ENCODE results near the gene CCNT1.
"Not testable (repeated sequence)": the region's sequence is repeated elsewhere in the genome, so short reads cannot be mapped to it uniquely, and the experiment has no call there.

The CCNT1 gene

GRCh38 chr12:48750215-48750614 is 33.7 kb upstream of the CCNT1 start:
- Histone ChIP-seq H3K9me3 (no peaks in the 10 kb centered on the region), H3K27me3 (no peaks in the 10 kb centered on the region), H3K4me3 (ENCODE audit: low read depth, low read length) (no peak overlapping the region), H3K36me3 (no peaks in the 10 kb centered on the region), H3K4me1 (no peaks in the 10 kb centered on the region)
- TF ChIP-seq, protein P1, sequence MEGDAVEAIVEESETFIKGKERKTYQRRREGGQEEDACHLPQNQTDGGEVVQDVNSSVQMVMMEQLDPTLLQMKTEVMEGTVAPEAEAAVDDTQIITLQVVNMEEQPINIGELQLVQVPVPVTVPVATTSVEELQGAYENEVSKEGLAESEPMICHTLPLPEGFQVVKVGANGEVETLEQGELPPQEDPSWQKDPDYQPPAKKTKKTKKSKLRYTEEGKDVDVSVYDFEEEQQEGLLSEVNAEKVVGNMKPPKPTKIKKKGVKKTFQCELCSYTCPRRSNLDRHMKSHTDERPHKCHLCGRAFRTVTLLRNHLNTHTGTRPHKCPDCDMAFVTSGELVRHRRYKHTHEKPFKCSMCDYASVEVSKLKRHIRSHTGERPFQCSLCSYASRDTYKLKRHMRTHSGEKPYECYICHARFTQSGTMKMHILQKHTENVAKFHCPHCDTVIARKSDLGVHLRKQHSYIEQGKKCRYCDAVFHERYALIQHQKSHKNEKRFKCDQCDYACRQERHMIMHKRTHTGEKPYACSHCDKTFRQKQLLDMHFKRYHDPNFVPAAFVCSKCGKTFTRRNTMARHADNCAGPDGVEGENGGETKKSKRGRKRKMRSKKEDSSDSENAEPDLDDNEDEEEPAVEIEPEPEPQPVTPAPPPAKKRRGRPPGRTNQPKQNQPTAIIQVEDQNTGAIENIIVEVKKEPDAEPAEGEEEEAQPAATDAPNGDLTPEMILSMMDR (IDR thresholded peaks at IDR 0.05; ENCODE audit: low read depth, low read length): no peak
- DNase-seq: no peak

GRCh38 chr12:48744251-48745008 is 27.9 kb upstream of the CCNT1 start:
- Histone ChIP-seq H3K9me3 (no peaks in the 10 kb centered on the region), H3K36me3 (no peaks in the 10 kb centered on the region), H3K4me1 (no peaks in the 10 kb centered on the region), H3K27me3 (no peaks in the 10 kb centered on the region; the same call in 1 of the 2 replicates), H3K4me3 (ENCODE audit: low read depth, low read length) (no peak overlapping the region)
- no peak for DNase-seq
- TF ChIP-seq, protein P1 (IDR thresholded peaks at IDR 0.05; ENCODE audit: low read depth, low read length): no peak

- H3K4me1 ChIP-seq: no peaks in the 10 kb centered on the region
- peaks cover 5% of the 10 kb centered on the region; the same call in 1 of the 2 replicates for H3K27me3 ChIP-seq
- H3K4me3 ChIP-seq (ENCODE audit: low read depth, low read length): no peak overlapping the region
- TF ChIP-seq, protein P1 (IDR thresholded peaks at IDR 0.05; ENCODE audit: low read depth, low read length): no peak
- no peaks in the 10 kb centered on the region for H3K36me3 ChIP-seq
- no peaks in the 10 kb centered on the region for H3K9me3 ChIP-seq
- DNase-seq: no peak
Observed at GRCh38 chr12:48739618-48740269, 23.2 kb upstream of the CCNT1 start.

DNA sequence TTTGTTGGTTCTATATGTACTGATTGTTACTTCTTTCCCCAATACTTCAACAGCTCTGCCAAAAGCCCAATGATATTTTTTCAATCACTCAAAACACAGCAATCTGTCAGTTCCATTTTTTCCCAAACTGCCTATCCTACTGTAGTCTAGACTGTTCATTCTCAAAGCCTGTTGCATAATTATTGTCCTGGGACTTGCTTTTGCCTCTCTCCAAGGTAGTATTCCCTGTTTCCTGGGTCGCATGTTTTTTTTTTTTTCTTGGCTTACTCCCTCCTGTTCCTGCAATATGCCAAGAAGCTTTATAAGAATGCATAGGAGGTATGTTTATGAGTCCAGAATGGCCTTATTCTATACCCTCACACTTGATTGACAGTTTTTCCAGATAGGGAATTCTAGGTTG is 19.9 kb upstream of the CCNT1 start:
- no peak for DNase-seq
- peaks cover 5% of the 10 kb centered on the region; the same call in 1 of the 2 replicates for H3K27me3 ChIP-seq
- TF ChIP-seq, protein P1 (IDR thresholded peaks at IDR 0.05; ENCODE audit: low read depth, low read length): no peak
- no peaks in the 10 kb centered on the region for H3K36me3 ChIP-seq
- no peak overlapping the region for H3K4me3 ChIP-seq (ENCODE audit: low read depth, low read length)
- H3K9me3 ChIP-seq: no peaks in the 10 kb centered on the region
- H3K4me1 ChIP-seq: no peaks in the 10 kb centered on the region

DNA sequence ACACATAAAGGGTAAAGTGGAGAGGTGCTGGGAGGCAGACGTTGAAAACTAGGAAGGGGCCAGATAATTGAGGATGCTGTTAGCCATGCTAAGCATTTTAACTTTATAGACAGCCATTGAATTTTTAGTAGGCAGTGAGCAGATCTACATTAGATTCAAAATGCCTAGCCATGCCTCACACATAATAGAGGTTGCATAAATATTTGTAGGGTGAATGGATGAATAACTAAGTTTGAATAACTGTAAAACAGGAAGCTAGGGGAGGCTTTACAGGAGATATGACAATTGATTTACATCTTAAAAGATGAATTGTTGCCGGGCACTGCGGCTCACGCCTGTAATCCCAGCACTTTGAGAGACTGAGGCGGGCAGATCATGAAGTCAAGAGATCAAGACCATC is 12.3 kb upstream of the CCNT1 start:
- no peak for DNase-seq
- H3K9me3 ChIP-seq: no peaks in the 10 kb centered on the region
- no peaks in the 10 kb centered on the region for H3K36me3 ChIP-seq
- no peaks in the 10 kb centered on the region for H3K4me1 ChIP-seq
- no peaks in the 10 kb centered on the region for H3K27me3 ChIP-seq
- H3K4me3 ChIP-seq (ENCODE audit: low read depth, low read length): no peak overlapping the region
- TF ChIP-seq, protein P1 (IDR thresholded peaks at IDR 0.05; ENCODE audit: low read depth, low read length): no peak

DNA sequence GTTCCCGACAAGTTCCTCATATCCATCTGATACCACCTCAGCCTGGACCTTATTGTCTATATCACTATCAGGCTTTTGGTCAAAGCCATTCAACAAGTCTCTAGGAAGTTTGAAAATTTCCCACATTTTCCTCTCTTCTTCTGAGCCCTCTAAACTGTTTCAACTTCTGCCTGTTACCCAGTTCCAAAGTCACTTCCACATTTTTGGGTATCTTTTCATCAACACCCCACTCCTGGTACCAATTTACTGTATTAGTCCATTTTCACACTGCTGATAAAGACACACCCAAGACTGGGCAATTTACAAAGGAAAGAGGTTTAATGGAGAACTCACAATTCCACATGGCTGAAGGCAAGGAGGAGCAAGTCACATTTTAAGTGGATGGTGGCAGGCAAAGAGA is 4.2 kb upstream of the CCNT1 start:
- not testable (repeated sequence) for H3K4me3 ChIP-seq (ENCODE audit: low read depth, low read length); H3K4me1 ChIP-seq; DNase-seq; H3K27me3 ChIP-seq; H3K9me3 ChIP-seq; H3K36me3 ChIP-seq

GRCh38 chr12:48720171-48720570 is 3.7 kb upstream of the CCNT1 start:
- H3K4me1 ChIP-seq; H3K9me3 ChIP-seq; H3K36me3 ChIP-seq; H3K27me3 ChIP-seq; DNase-seq; H3K4me3 ChIP-seq (ENCODE audit: low read depth, low read length): not testable (repeated sequence)

DNA sequence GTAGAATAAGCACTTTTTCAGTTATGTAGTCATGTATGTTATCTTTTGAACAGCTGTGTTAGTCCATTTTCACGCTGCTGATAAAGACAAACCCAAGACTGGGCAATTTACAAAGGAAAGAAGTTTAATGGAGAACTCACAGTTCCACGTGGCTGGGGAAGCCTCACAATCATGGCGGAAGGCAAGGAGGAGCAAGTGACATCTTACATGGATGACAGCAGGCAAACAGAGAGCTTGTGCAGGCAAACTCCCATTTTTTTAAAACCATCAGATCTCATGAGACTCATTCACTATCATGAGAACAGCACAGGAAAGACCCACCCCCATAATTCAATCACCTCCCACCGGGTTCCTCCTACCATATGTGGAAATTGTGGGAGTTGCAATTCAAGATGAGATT is 2.5 kb upstream of the CCNT1 start:
- not testable (repeated sequence) for DNase-seq; H3K27me3 ChIP-seq; H3K9me3 ChIP-seq; H3K36me3 ChIP-seq; H3K4me3 ChIP-seq (ENCODE audit: low read depth, low read length); H3K4me1 ChIP-seq

Data from BE2C (cell line).